ENCODE measurements around the gene SLC20A1. TPM values are rescaled to one million over a fixed set of nuclear protein-coding genes. Genes with fewer than 3 reads are reported as not detected.

The SLC20A1 gene
- total RNA-seq, 1 experiment from 2014 or later, result 295 TPM

DNA sequence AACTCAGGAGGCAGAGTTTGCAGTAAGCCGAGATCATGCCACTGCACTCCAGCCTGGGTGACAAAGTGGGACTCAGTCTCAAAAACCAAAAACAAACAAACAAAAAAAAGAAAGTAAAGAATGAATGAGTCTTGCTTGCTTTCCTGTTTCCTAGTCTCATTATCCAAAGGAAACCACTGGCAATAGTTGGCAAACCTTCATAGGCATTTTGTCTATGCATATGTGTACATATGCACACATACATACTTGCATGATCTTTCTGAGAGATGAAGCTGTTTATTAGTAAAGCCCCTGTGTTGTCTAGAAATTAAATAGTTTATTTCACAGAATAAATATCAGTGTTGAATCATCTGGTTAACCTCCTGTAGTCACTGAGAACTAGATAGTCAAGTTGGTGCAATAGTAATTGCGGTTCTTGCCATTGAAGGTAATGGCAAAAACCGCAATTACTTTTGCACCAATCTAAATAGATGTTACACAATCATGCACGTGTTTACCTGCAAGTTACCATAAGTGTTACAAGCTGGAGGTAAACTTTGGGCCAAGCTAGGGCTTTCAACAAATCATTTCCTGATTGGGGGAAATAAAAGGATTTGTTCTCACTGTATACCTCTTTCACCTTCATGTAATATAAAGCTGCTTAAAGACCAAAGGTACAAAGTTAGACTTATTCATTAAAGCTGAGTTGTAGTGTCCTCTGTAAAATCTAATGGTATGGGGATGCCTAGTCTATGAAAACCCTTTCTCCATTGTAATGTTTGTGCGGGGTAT, 24.7 kb downstream of the SLC20A1 start:
- no peaks in the 10 kb centered on the region for H3K4me1 Mint-ChIP-seq (ENCODE audit: insufficient read depth, unreplicated experiment)
- H3K4me3 Mint-ChIP-seq (ENCODE audit: unreplicated experiment), result no peak overlapping the region
- intact Hi-C loops (cut with micrococcal nuclease), result no loop called here
- TF ChIP-seq, protein P1, sequence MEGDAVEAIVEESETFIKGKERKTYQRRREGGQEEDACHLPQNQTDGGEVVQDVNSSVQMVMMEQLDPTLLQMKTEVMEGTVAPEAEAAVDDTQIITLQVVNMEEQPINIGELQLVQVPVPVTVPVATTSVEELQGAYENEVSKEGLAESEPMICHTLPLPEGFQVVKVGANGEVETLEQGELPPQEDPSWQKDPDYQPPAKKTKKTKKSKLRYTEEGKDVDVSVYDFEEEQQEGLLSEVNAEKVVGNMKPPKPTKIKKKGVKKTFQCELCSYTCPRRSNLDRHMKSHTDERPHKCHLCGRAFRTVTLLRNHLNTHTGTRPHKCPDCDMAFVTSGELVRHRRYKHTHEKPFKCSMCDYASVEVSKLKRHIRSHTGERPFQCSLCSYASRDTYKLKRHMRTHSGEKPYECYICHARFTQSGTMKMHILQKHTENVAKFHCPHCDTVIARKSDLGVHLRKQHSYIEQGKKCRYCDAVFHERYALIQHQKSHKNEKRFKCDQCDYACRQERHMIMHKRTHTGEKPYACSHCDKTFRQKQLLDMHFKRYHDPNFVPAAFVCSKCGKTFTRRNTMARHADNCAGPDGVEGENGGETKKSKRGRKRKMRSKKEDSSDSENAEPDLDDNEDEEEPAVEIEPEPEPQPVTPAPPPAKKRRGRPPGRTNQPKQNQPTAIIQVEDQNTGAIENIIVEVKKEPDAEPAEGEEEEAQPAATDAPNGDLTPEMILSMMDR (IDR thresholded peaks at IDR 0.05; ENCODE audit: unreplicated experiment), result no peak
- no peak for DNase-seq (ENCODE audit: unreplicated experiment)
- H3K36me3 Mint-ChIP-seq (ENCODE audit: insufficient read depth, unreplicated experiment), result peaks cover 3% of the 10 kb centered on the region
- POLR2A ChIA-PET, result interaction anchor here (0.6 to 1.6 kb wide), 7 partner anchors 9 to 38 kb away, joined by 3 to 6 read pairs (median 3); no protein-coding TSS in a partner anchor
- no peak overlapping the region for H3K27ac Mint-ChIP-seq (ENCODE audit: low read depth, unreplicated experiment)
- BruUV-seq (replicated peaks), result no TSS peak
- H3K9me3 Mint-ChIP-seq (ENCODE audit: unreplicated experiment), result no peaks in the 10 kb centered on the region
- H3K27me3 Mint-ChIP-seq (ENCODE audit: insufficient read depth, unreplicated experiment), result no peaks in the 10 kb centered on the region
- CTCF ChIA-PET, result interaction anchor here (0.6 to 1.4 kb wide), 5 partner anchors 10 to 56 kb away, joined by 3 to 7 read pairs (median 4); no protein-coding TSS in a partner anchor

DNA sequence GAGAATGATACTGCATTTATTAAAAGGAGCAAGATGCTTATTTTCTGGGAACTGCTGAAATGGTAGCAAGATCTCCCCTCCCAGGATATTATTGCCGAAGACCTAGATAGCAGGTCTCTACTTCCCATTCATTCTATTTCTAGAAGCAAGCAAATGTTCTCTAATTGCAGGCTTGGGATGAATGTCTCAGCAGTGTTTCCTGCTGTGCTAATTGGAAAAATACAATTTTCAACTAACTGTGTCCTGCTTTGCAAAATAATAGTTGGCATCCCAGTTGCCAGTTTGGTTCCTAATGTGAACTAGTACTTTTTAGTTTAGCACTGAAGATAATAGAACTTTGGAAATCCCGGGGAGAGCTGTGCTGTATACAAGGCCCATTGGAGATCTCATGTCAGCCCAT, 26.1 kb downstream of the SLC20A1 start:
- no peaks in the 10 kb centered on the region for H3K4me1 Mint-ChIP-seq (ENCODE audit: insufficient read depth, unreplicated experiment)
- H3K9me3 Mint-ChIP-seq (ENCODE audit: unreplicated experiment), result no peaks in the 10 kb centered on the region
- TF ChIP-seq, protein P1 (IDR thresholded peaks at IDR 0.05; ENCODE audit: unreplicated experiment), result no peak
- H3K4me3 Mint-ChIP-seq (ENCODE audit: unreplicated experiment), result no peak overlapping the region
- no TSS peak for BruUV-seq (replicated peaks)
- ChIA-PET CTCF (interaction anchor here (0.7 to 1.8 kb wide), 5 partner anchors 12 to 352 kb away, joined by 3 to 6 read pairs (median 5); no protein-coding TSS in a partner anchor), POLR2A (interaction anchor here (0.5 to 1.2 kb wide), 3 partner anchors 9 to 41 kb away, joined by 3 read pairs; no protein-coding TSS in a partner anchor)
- no peak for DNase-seq (ENCODE audit: unreplicated experiment)
- no peak overlapping the region for H3K27ac Mint-ChIP-seq (ENCODE audit: low read depth, unreplicated experiment)
- intact Hi-C loops (cut with micrococcal nuclease), result no loop called here
- H3K27me3 Mint-ChIP-seq (ENCODE audit: insufficient read depth, unreplicated experiment), result no peaks in the 10 kb centered on the region
- no peaks in the 10 kb centered on the region for H3K36me3 Mint-ChIP-seq (ENCODE audit: insufficient read depth, unreplicated experiment)

DNA sequence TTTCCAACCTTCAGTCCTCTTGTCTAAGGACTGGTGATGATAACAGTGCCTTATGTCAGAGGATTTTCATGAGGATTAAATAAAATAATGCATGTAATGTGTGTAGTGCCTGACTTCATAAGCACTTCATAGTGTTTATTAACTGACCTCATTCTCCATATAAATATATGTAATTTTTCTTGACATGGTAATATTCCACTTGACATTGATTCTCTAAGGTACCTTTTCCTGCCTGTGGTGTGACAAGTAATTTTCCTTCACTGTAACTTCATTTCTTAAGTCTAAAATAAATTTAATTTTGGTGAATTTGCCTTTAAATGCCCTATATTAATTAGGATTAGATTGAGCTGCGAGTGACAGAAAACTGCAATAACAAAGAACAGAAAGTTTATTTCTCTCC, 27.3 kb downstream of the SLC20A1 start:
- Mint-ChIP-seq H3K4me3 (ENCODE audit: unreplicated experiment) (no peak overlapping the region), H3K9me3 (ENCODE audit: unreplicated experiment) (no peaks in the 10 kb centered on the region), H3K27ac (ENCODE audit: low read depth, unreplicated experiment) (no peak overlapping the region), H3K27me3 (ENCODE audit: insufficient read depth, unreplicated experiment) (no peaks in the 10 kb centered on the region), H3K36me3 (ENCODE audit: insufficient read depth, unreplicated experiment) (no peaks in the 10 kb centered on the region), H3K4me1 (ENCODE audit: insufficient read depth, unreplicated experiment) (no peaks in the 10 kb centered on the region)
- BruUV-seq (replicated peaks), result no TSS peak
- CTCF ChIA-PET, result interaction anchor here (1.0 kb wide), 1 partner anchor 18 kb away, joined by 3 read pairs; no protein-coding TSS in a partner anchor
- POLR2A ChIA-PET, result interaction anchor here (1.2 to 2.1 kb wide), 3 partner anchors 9 to 19 kb away, joined by 3 to 4 read pairs (median 3); no protein-coding TSS in a partner anchor
- intact Hi-C loops (cut with micrococcal nuclease), result no loop called here
- DNase-seq (ENCODE audit: unreplicated experiment), result no peak
- TF ChIP-seq, protein P1 (IDR thresholded peaks at IDR 0.05; ENCODE audit: unreplicated experiment), result no peak

DNA sequence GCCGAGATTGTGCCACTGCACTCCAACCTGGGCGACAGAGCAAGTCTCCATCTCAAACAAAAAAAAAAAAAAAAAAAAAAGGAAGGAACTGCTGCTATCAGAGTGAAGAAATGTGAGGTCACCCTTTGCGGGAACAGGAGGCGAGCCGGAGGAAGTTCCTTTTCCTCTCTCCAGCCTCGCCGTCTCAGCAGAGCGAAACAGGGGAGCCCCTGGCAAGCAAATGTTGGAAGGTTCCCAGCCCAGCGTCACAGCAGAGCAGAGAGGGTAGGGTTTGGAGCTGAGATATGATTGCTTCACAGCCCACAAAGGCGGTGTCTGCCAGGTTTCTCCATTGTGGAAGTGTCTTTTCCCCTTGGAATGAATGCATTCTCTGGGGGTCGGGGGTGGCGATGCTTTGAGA, 28.5 kb downstream of the SLC20A1 start:
- CTCF ChIA-PET, result interaction anchor here (0.7 to 1.2 kb wide), 3 partner anchors 16 to 52 kb away, joined by 3 read pairs; no protein-coding TSS in a partner anchor
- Mint-ChIP-seq H3K36me3 (ENCODE audit: insufficient read depth, unreplicated experiment) (peaks cover 5% of the 10 kb centered on the region), H3K27me3 (ENCODE audit: insufficient read depth, unreplicated experiment) (no peaks in the 10 kb centered on the region), H3K9me3 (ENCODE audit: unreplicated experiment) (no peaks in the 10 kb centered on the region), H3K4me1 (ENCODE audit: insufficient read depth, unreplicated experiment) (peaks cover 5% of the 10 kb centered on the region), H3K4me3 (ENCODE audit: unreplicated experiment) (no peak overlapping the region), H3K27ac (ENCODE audit: low read depth, unreplicated experiment) (no peak overlapping the region)
- TF ChIP-seq, protein P1 (IDR thresholded peaks at IDR 0.05; ENCODE audit: unreplicated experiment), result no peak
- DNase-seq (ENCODE audit: unreplicated experiment), result no peak
- POLR2A ChIA-PET, result interaction anchor here (0.6 to 2.1 kb wide), 3 partner anchors 13 to 18 kb away, joined by 3 to 4 read pairs (median 4); no protein-coding TSS in a partner anchor
- no TSS peak for BruUV-seq (replicated peaks)
- intact Hi-C loops (cut with micrococcal nuclease), result no loop called here

Measured in MCF 10A (cell line).